ENCODE results near the gene TDRD9.
"Not testable (repeated sequence)": the region's sequence is repeated elsewhere in the genome, so short reads cannot be mapped to it uniquely, and the experiment has no call there.

The TDRD9 gene

DNA sequence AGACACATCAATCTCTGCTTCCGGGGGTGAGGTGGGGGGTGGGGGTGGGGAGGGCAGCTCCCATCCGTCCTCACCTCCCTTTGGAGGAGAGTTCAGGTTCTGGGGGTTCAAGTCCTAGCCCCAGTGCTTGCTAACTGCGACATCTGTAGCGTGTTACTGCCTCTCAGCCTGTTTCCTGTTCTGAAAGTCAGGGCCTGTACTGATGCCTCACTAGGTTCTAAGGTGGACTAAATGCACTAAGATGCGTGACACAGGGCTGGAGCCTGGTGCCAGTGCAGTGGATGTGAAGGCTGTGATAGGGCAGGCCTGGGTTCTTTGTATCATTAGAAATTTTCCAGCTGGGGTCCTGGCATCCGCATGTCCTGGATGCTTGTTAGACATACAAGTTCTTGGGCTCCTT lies 17.3 kb upstream of the TDRD9 start:
- no peak overlapping the region for H3K4me3 ChIP-seq (ENCODE audit: low read depth, low read length)
- TF ChIP-seq, protein P1, sequence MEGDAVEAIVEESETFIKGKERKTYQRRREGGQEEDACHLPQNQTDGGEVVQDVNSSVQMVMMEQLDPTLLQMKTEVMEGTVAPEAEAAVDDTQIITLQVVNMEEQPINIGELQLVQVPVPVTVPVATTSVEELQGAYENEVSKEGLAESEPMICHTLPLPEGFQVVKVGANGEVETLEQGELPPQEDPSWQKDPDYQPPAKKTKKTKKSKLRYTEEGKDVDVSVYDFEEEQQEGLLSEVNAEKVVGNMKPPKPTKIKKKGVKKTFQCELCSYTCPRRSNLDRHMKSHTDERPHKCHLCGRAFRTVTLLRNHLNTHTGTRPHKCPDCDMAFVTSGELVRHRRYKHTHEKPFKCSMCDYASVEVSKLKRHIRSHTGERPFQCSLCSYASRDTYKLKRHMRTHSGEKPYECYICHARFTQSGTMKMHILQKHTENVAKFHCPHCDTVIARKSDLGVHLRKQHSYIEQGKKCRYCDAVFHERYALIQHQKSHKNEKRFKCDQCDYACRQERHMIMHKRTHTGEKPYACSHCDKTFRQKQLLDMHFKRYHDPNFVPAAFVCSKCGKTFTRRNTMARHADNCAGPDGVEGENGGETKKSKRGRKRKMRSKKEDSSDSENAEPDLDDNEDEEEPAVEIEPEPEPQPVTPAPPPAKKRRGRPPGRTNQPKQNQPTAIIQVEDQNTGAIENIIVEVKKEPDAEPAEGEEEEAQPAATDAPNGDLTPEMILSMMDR (IDR thresholded peaks at IDR 0.05; ENCODE audit: low read depth, low read length), result no peak
- no peak for TF ChIP-seq MYC (IDR thresholded peaks at IDR 0.05; ENCODE audit: low read depth, low read length)
- TF ChIP-seq, protein P2, sequence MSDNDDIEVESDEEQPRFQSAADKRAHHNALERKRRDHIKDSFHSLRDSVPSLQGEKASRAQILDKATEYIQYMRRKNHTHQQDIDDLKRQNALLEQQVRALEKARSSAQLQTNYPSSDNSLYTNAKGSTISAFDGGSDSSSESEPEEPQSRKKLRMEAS (IDR thresholded peaks at IDR 0.05; ENCODE audit: low read depth, low read length), result no peak
- TF ChIP-seq POLR2A (IDR thresholded peaks at IDR 0.05; ENCODE audit: extremely low read depth, insufficient read length), result no peak
- DNase-seq (ENCODE audit: low read depth), result no peak

DNA sequence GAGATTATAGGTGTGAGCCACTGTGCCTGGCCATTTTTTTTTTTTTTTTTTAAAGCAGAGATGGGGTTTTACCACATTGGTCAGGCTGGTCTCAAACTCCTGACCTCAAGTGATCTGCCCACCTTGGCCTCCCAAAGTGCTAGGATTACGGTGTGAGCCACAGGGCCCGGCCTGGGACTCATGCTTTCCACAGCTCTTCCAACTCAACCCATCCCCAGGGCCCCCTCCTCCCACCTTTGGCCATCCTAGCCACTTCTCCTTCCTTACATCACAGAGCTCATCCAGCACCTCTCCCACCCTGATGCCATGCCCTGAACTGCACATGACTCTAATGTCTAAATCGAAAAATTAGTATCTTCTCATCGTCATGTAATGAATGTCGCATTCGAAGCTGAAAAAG lies 12.6 kb upstream of the TDRD9 start:
- TF ChIP-seq, protein P2 (IDR thresholded peaks at IDR 0.05; ENCODE audit: low read depth, low read length), result no peak
- TF ChIP-seq, protein P1 (IDR thresholded peaks at IDR 0.05; ENCODE audit: low read depth, low read length), result no peak
- TF ChIP-seq MYC (IDR thresholded peaks at IDR 0.05; ENCODE audit: low read depth, low read length) (no peak), POLR2A (IDR thresholded peaks at IDR 0.05; ENCODE audit: extremely low read depth, insufficient read length) (no peak)
- no peak overlapping the region for H3K4me3 ChIP-seq (ENCODE audit: low read depth, low read length)

DNA sequence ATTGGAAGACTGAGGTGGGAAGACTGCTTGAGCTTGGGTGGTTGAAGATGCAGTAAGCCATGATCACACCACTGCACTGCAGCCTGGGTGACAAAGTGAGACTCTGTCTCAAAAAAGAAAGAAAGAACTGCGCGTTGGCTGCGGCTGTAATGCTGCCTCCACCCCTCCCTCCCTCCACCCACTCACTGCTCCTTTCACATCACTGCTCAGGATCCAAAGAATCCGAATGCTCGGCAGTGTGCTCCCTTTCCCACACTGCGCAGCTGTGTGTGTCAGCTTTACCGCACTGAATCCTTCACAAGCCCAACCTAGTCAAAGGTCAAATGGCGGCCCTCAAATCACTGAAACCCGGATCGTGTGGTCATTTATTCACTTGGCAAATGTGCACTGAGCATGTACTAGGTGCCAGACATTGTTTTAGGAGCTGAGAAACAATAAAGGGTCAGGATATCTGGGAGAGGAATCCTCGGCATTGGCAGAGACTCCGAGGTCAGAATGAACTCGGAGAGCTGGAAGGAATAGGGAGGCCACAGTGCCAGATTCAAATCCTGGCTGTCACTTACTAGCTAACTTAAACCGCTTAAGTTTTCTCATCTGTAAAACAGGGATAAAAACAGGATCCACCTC lies 11.5 kb upstream of the TDRD9 start:
- DNase-seq (ENCODE audit: low read depth), result no peak
- no peak overlapping the region for H3K4me3 ChIP-seq (ENCODE audit: low read depth, low read length)

More for the DNA sequence above, 12.6 kb upstream of the TDRD9 start:
- no peak for DNase-seq (ENCODE audit: low read depth)

DNA sequence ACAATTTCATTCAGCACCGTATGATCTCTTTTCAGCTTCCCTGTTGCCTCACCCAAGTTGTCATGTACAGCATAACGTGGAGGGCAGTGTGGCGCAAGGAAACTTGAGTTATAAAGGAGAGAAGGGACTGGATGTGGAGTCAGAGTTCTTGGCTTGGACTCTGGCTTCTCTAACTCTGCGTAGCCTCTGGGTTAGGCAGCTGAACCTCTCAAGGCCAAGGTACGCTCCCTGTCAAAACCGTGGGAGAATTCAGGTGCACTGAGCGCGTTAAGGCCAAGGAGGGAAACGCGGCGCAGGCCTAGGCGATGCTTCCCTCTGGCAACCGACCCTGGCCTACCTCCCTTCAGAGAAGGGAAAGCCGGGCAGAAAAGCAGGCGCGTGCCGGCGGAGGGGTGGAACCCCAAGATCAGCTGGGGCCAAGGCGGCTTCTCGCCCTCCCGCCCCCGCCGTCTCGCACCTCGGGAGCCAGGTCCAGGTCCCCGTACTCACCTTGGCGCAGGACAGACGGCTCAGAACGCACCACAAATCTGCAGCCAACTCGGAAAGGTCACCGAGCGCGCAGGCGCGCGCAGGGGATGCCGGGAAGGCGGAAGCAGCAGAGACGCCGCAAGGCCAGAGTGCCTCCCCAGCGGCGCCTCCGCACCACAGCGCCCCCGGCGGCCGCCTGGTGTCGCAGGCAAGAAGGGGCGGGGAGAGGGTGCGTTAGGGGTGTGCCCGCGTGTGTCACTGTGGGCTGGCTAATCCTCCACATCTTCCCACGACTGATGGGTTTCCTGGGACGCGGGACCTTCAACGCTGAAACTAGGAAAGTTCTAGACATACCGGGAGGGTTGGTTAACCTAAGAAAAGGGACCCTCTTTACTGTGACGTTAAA lies 7.0 kb upstream of the TDRD9 start:
- H3K4me3 ChIP-seq (ENCODE audit: low read depth, low read length), result peak overlapping the region; percentile 100
- TF ChIP-seq, protein P2 (IDR thresholded peaks at IDR 0.05; ENCODE audit: low read depth, low read length), result peak; percentile 69
- TF ChIP-seq POLR2A (IDR thresholded peaks at IDR 0.05; ENCODE audit: extremely low read depth, insufficient read length) (peak; percentile 90), MYC (IDR thresholded peaks at IDR 0.05; ENCODE audit: low read depth, low read length) (peak; percentile 70)
- TF ChIP-seq, protein P1 (IDR thresholded peaks at IDR 0.05; ENCODE audit: low read depth, low read length), result peak; percentile 88
- peak; percentile 92 for DNase-seq (ENCODE audit: low read depth)

More for the DNA sequence above, 11.5 kb upstream of the TDRD9 start:
- TF ChIP-seq POLR2A (IDR thresholded peaks at IDR 0.05; ENCODE audit: extremely low read depth, insufficient read length), result no peak
- TF ChIP-seq, protein P2 (IDR thresholded peaks at IDR 0.05; ENCODE audit: low read depth, low read length), result no peak
- TF ChIP-seq, protein P1 (IDR thresholded peaks at IDR 0.05; ENCODE audit: low read depth, low read length), result no peak
- TF ChIP-seq MYC (IDR thresholded peaks at IDR 0.05; ENCODE audit: low read depth, low read length), result no peak

DNA sequence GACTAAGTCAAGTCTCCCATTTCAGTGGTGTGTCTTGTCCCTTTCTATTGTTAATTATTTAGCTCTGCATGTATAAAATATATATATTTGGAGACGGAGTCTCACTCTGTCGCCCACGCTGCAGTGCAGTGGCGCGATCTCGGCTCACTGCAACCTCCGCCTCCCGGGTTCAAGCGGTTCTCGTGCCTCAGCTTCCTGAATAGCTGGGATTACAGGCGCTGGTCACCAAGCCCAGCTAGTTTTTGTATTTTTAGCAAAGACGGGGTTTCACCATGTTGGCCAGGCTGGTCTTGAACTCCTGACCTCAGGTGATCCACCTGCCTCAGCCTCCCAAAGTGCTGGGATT lies 6.4 kb upstream of the TDRD9 start:
- H3K4me3 ChIP-seq (ENCODE audit: low read depth, low read length); DNase-seq (ENCODE audit: low read depth): not testable (repeated sequence)

DNA sequence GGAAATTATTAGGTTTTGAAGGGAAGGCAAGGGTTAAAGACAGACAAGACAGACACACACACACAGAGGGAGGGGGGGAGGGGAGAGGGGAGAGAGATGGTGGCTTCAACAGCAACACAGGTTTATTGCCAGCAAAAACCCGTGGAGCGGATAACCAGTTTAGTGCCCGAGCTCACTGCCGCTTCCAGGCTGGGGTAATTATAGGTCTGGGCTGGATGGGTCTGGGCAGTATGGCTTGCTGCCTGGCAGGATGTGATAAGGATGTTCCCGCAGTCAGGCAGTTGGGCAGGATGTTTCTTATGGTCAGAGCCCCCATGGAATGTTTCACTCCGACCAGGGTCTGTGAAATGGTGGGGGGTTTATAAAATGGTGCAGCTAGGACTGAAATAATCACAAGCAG lies 4.4 kb upstream of the TDRD9 start:
- DNase-seq (ENCODE audit: low read depth), result no peak
- TF ChIP-seq MYC (IDR thresholded peaks at IDR 0.05; ENCODE audit: low read depth, low read length), result no peak
- TF ChIP-seq, protein P1 (IDR thresholded peaks at IDR 0.05; ENCODE audit: low read depth, low read length), result no peak
- no peak for TF ChIP-seq POLR2A (IDR thresholded peaks at IDR 0.05; ENCODE audit: extremely low read depth, insufficient read length)
- H3K4me3 ChIP-seq (ENCODE audit: low read depth, low read length), result no peak overlapping the region
